ENCODE measurements around the gene GTPBP10. TPM values are rescaled to one million over a fixed set of nuclear protein-coding genes. Genes with fewer than 3 reads are reported as not detected.

The GTPBP10 gene
- polyA plus RNA-seq, 1 donor, result 15.9 TPM

- DNase-seq (ENCODE audit: low read depth), result no peak
These were observed 86.2 kb downstream of the GTPBP10 start for GRCh38 chr7:90432752-90433151.

- DNase-seq (ENCODE audit: low read depth), result no peak
These were observed 86.7 kb downstream of the GTPBP10 start for GRCh38 chr7:90433221-90433620.

Other genes with a start within 250 kb of the GTPBP10 start
- 1.5 TPM for gene STEAP1, start 192.2 kb upstream of the GTPBP10 start, polyA plus RNA-seq (ENCODE audit: insufficient read length)
- 2.6 TPM for gene STEAP2, start 135.0 kb upstream of the GTPBP10 start, polyA plus RNA-seq (ENCODE audit: insufficient read length)
- gene CFAP69, start 101.5 kb upstream of the GTPBP10 start, polyA plus RNA-seq (ENCODE audit: insufficient read length), result 3.0 TPM
- gene FAM237B, start 25.4 kb upstream of the GTPBP10 start, polyA plus RNA-seq (ENCODE audit: insufficient read length), result 0.06 TPM
- gene CLDN12, start 56.7 kb downstream of the GTPBP10 start, polyA plus RNA-seq (ENCODE audit: insufficient read length), result 23.3 TPM
- not detected for gene PTTG1IP2, start 122.9 kb downstream of the GTPBP10 start, polyA plus RNA-seq (ENCODE audit: insufficient read length)
- gene CDK14, start 249.6 kb downstream of the GTPBP10 start, polyA plus RNA-seq (ENCODE audit: insufficient read length), result 17.2 TPM

All from forelimb muscle (tissue), 1 donor.